Karpas-422 (cell line): ENCODE measurements around the gene DOCK2. TPM values are rescaled to one million over a fixed set of nuclear protein-coding genes. Genes with fewer than 3 reads are reported as not detected.
A peak's percentile ranks its signal among the peaks of the same experiment; 100 is the strongest.

Experiments used
- DNase-seq: peaks from one replicate; pipeline ENCODE4 v3.0.0-alpha.2; 2015
- H2AFZ ChIP-seq: fragments of 200-600 bp; sonication (generic); 2 replicates; pipeline ENCODE4 v1.6.1; 2014; ENCODE audit warnings: antibody characterized with exemption, low read length, mixed read lengths
- H3K27ac ChIP-seq: fragments of 200-600 bp; sonication (generic); 2 replicates; pipeline ENCODE4 v1.5.1; 2014; ENCODE audit warnings: mild to moderate bottlenecking, low read length, moderate library complexity
- H3K27me3 ChIP-seq: fragments of 200-600 bp; sonication (generic); 2 replicates; pipeline ENCODE4 v1.6.1; 2014; ENCODE audit warnings: low read length, mixed read lengths
- H3K36me3 ChIP-seq: fragments of 200-600 bp; sonication (generic); 2 replicates; pipeline ENCODE4 v1.6.1; 2014; ENCODE audit warnings: low read length, mixed read lengths; ENCODE audit not compliant: insufficient read depth
- H3K4me1 ChIP-seq: fragments of 200-600 bp; sonication (generic); 2 replicates; pipeline ENCODE4 v1.6.1; 2014; ENCODE audit warnings: mild to moderate bottlenecking, low read length, mixed read lengths
- H3K4me2 ChIP-seq: fragments of 200-600 bp; sonication (generic); 2 replicates; pipeline ENCODE4 v1.6.1; 2014; ENCODE audit warnings: low read length, low read depth, mild to moderate bottlenecking; ENCODE audit not compliant: poor library complexity, severe bottlenecking
- H3K4me3 ChIP-seq: fragments of 200-600 bp; sonication (generic); 2 replicates; pipeline ENCODE4 v1.5.1; 2014; ENCODE audit warnings: mild to moderate bottlenecking, antibody characterized with exemption, low read length, mixed read lengths
- H3K79me2 ChIP-seq: fragments of 200-600 bp; sonication (generic); 2 replicates; pipeline ENCODE4 v1.6.1; 2014; ENCODE audit warnings: mild to moderate bottlenecking, low read length, mixed read lengths
- H3K9ac ChIP-seq: fragments of 200-600 bp; sonication (generic); 2 replicates; pipeline ENCODE4 v1.6.0; 2014; ENCODE audit warnings: low read length
- H3K9me2 ChIP-seq: fragments of 200-600 bp; sonication (generic), shearing (Covaris generic); replicated peaks from 2 replicates; pipeline ENCODE4 v1.6.0; 2014; ENCODE audit warnings: mild to moderate bottlenecking, low read length, moderate library complexity; ENCODE audit not compliant: insufficient read depth
- H3K9me3 ChIP-seq: fragments of 300-700, 200-600 bp; sonication (generic); 2 replicates; pipeline ENCODE4 v1.6.1; 2014; ENCODE audit warnings: low read length, mixed read lengths
- H4K20me1 ChIP-seq: fragments of 200-600 bp; sonication (generic); 2 replicates; pipeline ENCODE4 v1.6.1; 2014; ENCODE audit warnings: mild to moderate bottlenecking, antibody characterized with exemption, low read length, low read depth; ENCODE audit not compliant: insufficient read depth
- total RNA-seq: library from RNA; depleted of rRNA; stranded (reverse); fragments of >200 nt; shearing (Covaris generic); gene quantifications from 2 replicates; pipeline ENCODE4 v1.2.3, GENCODE V29; 2014; ENCODE audit warnings: low replicate concordance

The DOCK2 gene
- total RNA-seq, 1 experiment from 2014 or later, result 255 TPM

DNA sequence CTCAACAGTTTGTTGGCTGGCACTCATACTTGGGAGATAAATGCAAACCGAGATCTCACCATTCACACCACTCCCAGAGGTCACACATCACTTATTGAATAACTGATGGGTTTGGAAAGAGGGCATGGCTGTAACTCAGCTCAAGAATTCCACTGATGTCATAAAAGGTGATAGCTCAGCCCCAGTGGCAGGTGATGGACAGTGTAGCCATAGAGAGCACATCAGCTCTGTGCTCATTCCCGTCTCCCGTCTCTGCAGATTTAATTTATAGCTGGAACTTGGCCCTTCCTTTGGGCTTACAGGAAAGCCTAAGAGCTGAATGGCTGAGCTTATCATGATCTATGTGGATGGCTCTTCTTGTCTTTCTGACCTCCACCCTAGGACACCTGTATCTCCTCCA is 283.4 kb downstream of the DOCK2 start:
- H3K4me2 ChIP-seq, result no peak overlapping the region
- H2AFZ ChIP-seq, result no peak overlapping the region
- no peaks in the 10 kb centered on the region for H3K9me2 ChIP-seq
- no peak overlapping the region for H3K9ac ChIP-seq
- no peak overlapping the region for H3K4me3 ChIP-seq
- peaks cover 30% of the 10 kb centered on the region for H3K79me2 ChIP-seq
- H3K36me3 ChIP-seq, result no peaks in the 10 kb centered on the region
- H3K27me3 ChIP-seq, result no peaks in the 10 kb centered on the region
- peaks cover 42% of the 10 kb centered on the region for H3K4me1 ChIP-seq
- H3K9me3 ChIP-seq, result no peaks in the 10 kb centered on the region
- H4K20me1 ChIP-seq, result no peaks in the 10 kb centered on the region
- no peak overlapping the region for H3K27ac ChIP-seq
- no peak for DNase-seq

DNA sequence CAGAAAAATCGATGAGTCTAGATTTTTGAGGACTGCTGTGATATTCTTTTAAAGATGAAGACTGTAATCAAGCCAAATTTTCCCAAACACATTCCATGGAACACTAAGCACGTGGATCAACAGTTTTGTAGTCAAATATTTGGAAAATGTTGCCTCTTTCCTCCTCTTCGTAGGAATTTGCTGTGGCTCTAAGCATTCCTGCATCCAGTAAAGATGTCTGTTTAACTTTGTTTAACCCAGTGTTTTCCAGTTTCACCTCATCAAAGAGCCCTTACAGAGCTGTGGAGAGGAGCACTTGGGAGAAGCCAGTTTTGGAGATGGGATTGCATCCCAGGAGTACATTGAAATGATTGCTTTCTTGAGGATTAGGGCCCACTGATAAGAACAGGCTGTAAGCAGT is 284.3 kb downstream of the DOCK2 start:
- Histone ChIP-seq H3K27me3 (no peaks in the 10 kb centered on the region), H3K9me3 (no peaks in the 10 kb centered on the region), H4K20me1 (no peaks in the 10 kb centered on the region), H3K9me2 (no peaks in the 10 kb centered on the region), H3K27ac (0 out of 2 replicates have a peak overlapping the region, but pooled peaks have one; percentile 27), H3K36me3 (no peaks in the 10 kb centered on the region), H3K9ac (no peak overlapping the region), H3K4me1 (peaks cover 51% of the 10 kb centered on the region), H3K79me2 (peaks cover 23% of the 10 kb centered on the region), H3K4me2 (no peak overlapping the region), H3K4me3 (no peak overlapping the region), H2AFZ (no peak overlapping the region)
- no peak for DNase-seq

GRCh38 chr5:169921949-169922348 is 284.9 kb downstream of the DOCK2 start:
- H4K20me1 ChIP-seq, result no peaks in the 10 kb centered on the region

GRCh38 chr5:169922474-169922873 is 285.4 kb downstream of the DOCK2 start:
- H3K4me2 ChIP-seq, result no peak overlapping the region
- DNase-seq, result no peak
- H3K4me3 ChIP-seq, result no peak overlapping the region
- no peak overlapping the region for H3K9ac ChIP-seq
- H2AFZ ChIP-seq, result no peak overlapping the region
- H3K9me3 ChIP-seq, result no peaks in the 10 kb centered on the region
- no peaks in the 10 kb centered on the region for H3K27me3 ChIP-seq
- H3K36me3 ChIP-seq, result no peaks in the 10 kb centered on the region
- no peaks in the 10 kb centered on the region for H4K20me1 ChIP-seq
- H3K4me1 ChIP-seq, result peaks cover 52% of the 10 kb centered on the region
- H3K9me2 ChIP-seq, result no peaks in the 10 kb centered on the region
- no peak overlapping the region for H3K27ac ChIP-seq
- peaks cover 17% of the 10 kb centered on the region; the same call in 1 of the 2 replicates for H3K79me2 ChIP-seq

More at GRCh38 chr5:169921949-169922348, 284.9 kb downstream of the DOCK2 start:
- Histone ChIP-seq H3K4me1 (peaks cover 53% of the 10 kb centered on the region), H3K36me3 (no peaks in the 10 kb centered on the region), H3K9me3 (no peaks in the 10 kb centered on the region), H3K79me2 (peaks cover 18% of the 10 kb centered on the region), H3K4me3 (no peak overlapping the region), H3K9me2 (no peaks in the 10 kb centered on the region), H3K27me3 (no peaks in the 10 kb centered on the region), H3K4me2 (no peak overlapping the region), H3K27ac (peak overlapping the region; percentile 27; the same call in 1 of the 2 replicates), H2AFZ (no peak overlapping the region), H3K9ac (no peak overlapping the region)
- DNase-seq, result no peak

DNA sequence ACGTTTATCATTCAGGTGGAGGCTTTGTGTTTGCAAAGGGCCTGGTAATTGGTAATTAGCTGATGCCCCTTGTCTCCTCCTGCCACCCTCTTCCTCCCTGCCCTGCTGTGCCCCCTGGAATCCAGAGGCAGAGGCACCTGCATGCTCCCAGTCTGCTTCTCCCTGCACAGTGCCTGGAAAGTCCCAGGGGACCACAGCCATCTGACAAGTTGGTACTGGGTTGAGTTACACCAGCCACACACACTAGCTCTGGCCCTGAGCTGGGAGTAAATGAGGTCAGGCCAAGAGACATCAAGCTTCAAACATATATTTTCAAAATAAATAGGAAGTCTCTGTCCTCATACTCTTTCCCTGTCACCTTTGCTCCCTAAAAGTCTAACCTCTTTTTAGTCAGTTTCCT is 286.9 kb downstream of the DOCK2 start:
- H3K79me2 ChIP-seq, result peaks cover 17% of the 10 kb centered on the region; the same call in 1 of the 2 replicates
- H3K4me2 ChIP-seq, result no peak overlapping the region
- H3K9me3 ChIP-seq, result no peaks in the 10 kb centered on the region
- H3K4me3 ChIP-seq, result no peak overlapping the region
- no peak overlapping the region for H3K9ac ChIP-seq
- no peaks in the 10 kb centered on the region for H3K9me2 ChIP-seq
- H3K27me3 ChIP-seq, result no peaks in the 10 kb centered on the region
- H2AFZ ChIP-seq, result no peak overlapping the region
- DNase-seq, result no peak
- no peaks in the 10 kb centered on the region for H3K36me3 ChIP-seq
- H3K27ac ChIP-seq, result no peak overlapping the region
- no peaks in the 10 kb centered on the region for H4K20me1 ChIP-seq
- peaks cover 51% of the 10 kb centered on the region for H3K4me1 ChIP-seq

- H2AFZ ChIP-seq, result no peak overlapping the region
- no peaks in the 10 kb centered on the region for H4K20me1 ChIP-seq
- peak; percentile 63 for DNase-seq
Measured at GRCh38 chr5:169933127-169933526, 296.1 kb downstream of the DOCK2 start.

DNA sequence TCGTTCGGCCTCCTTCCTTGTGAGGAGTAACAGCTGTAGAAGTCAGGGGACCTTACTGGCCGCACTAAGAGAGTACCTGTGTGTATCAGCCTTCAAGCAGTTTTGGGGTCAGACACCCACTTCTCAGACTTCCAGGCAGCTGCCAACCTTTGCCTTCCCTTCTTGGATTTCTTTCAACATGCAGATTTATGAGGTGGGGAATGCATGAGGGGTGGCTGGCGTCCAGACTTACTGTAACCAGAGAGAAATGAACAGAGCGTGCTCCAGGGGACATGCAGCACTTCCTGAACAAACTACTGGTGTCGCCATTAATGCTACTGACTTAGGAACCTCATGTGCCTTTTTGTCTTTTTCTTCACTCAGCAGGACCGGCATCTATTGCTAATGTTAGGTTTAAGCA is 296.5 kb downstream of the DOCK2 start:
- Histone ChIP-seq H3K27ac (no peak overlapping the region), H3K4me2 (no peak overlapping the region), H3K27me3 (no peaks in the 10 kb centered on the region), H4K20me1 (no peaks in the 10 kb centered on the region), H3K9ac (no peak overlapping the region), H3K9me2 (no peaks in the 10 kb centered on the region), H3K36me3 (peaks cover 5% of the 10 kb centered on the region; the same call in 1 of the 2 replicates), H3K4me1 (peaks cover 23% of the 10 kb centered on the region), H3K9me3 (no peaks in the 10 kb centered on the region), H3K79me2 (peaks cover 3% of the 10 kb centered on the region; the same call in 1 of the 2 replicates), H2AFZ (no peak overlapping the region), H3K4me3 (no peak overlapping the region)
- no peak for DNase-seq

More at GRCh38 chr5:169933127-169933526, 296.1 kb downstream of the DOCK2 start:
- H3K27ac ChIP-seq, result peak overlapping the region; percentile 45
- H3K9me2 ChIP-seq, result no peaks in the 10 kb centered on the region
- H3K27me3 ChIP-seq, result no peaks in the 10 kb centered on the region
- H3K4me2 ChIP-seq, result peak overlapping the region; percentile 25
- H3K4me3 ChIP-seq, result no peak overlapping the region
- peaks cover 5% of the 10 kb centered on the region; the same call in 1 of the 2 replicates for H3K36me3 ChIP-seq
- H3K9ac ChIP-seq, result no peak overlapping the region
- H3K4me1 ChIP-seq, result peaks cover 23% of the 10 kb centered on the region
- peaks cover 3% of the 10 kb centered on the region; the same call in 1 of the 2 replicates for H3K79me2 ChIP-seq
- no peaks in the 10 kb centered on the region for H3K9me3 ChIP-seq

GRCh38 chr5:169934990-169935389 is 297.9 kb downstream of the DOCK2 start:
- Histone ChIP-seq H3K4me3 (no peak overlapping the region), H4K20me1 (no peaks in the 10 kb centered on the region), H3K36me3 (peaks cover 5% of the 10 kb centered on the region; the same call in 1 of the 2 replicates), H3K9me3 (no peaks in the 10 kb centered on the region), H3K4me1 (peaks cover 23% of the 10 kb centered on the region), H3K27me3 (no peaks in the 10 kb centered on the region), H3K27ac (no peak overlapping the region), H3K79me2 (peaks cover 3% of the 10 kb centered on the region), H3K9me2 (no peaks in the 10 kb centered on the region), H3K4me2 (no peak overlapping the region), H2AFZ (no peak overlapping the region), H3K9ac (no peak overlapping the region)
- DNase-seq, result no peak
